Stimulated activated CD8-positive, alpha-beta memory T cell treated with anti-CD3 and anti-CD28 coated beads, Interleukin-12 subunit alpha, Interleukin-12 subunit beta, amount 100 ng/mL, for 1 hour (primary cell): ENCODE results near the gene ABTB2.
"Not testable (repeated sequence)": the region's sequence is repeated elsewhere in the genome, so short reads cannot be mapped to it uniquely, and the experiment has no call there.

ENCODE experiments used
- DNase-seq: peaks from one replicate; pipeline ENCODE4 v3.0.0-alpha.2; 2020; ENCODE audit warnings: low read depth

ABTB2 gene

DNA sequence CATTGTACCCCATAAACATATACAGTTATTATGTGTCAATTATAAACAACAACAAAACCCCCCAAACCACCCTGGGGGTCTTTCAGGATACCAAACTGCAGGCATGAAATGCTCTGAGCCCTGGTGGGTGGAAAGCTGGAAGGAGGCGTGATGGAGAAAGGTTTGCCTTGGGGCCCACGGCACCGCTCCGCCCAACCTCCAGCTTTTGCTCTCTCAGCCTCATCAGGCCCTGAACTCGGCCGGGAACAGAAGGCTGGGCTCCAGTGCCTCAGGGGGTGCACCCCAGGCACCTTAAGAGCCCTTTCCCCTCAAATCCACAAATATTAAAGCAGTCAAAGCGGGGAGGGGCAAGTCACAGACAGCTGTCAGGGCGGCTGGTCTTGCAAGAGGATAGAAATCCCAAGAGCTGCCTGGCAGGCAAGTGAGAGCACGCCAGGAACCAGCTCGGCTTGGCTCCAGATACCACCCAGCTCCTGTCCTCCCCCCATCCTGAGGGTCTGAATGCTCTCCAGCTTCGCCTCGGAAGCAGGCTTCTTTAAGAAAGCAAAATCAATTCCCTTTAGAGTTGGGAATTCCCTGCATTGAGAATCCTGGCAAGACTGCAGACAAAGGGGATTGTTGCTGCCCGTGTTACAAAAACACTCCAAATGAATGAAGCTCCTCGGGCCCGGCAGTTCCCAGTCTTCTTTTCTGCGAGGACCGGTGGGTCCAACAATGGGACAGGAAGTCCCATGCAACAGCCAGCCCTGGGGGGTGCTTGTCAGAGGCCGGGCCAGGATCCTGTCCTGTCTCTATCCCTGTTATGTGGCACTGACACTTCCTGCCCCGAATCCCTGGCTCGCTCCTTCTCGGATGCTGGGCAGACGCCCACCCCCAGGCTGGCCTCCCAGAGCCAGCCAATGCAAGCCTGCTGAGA, 171.6 kb downstream of the ABTB2 start:
- DNase-seq = no peak

GRCh38 chr11:34184505-34185015, 173.2 kb downstream of the ABTB2 start:
- no peak for DNase-seq

- no peak for DNase-seq
Observed at GRCh38 chr11:34183848-34184391, 173.9 kb downstream of the ABTB2 start.

DNA sequence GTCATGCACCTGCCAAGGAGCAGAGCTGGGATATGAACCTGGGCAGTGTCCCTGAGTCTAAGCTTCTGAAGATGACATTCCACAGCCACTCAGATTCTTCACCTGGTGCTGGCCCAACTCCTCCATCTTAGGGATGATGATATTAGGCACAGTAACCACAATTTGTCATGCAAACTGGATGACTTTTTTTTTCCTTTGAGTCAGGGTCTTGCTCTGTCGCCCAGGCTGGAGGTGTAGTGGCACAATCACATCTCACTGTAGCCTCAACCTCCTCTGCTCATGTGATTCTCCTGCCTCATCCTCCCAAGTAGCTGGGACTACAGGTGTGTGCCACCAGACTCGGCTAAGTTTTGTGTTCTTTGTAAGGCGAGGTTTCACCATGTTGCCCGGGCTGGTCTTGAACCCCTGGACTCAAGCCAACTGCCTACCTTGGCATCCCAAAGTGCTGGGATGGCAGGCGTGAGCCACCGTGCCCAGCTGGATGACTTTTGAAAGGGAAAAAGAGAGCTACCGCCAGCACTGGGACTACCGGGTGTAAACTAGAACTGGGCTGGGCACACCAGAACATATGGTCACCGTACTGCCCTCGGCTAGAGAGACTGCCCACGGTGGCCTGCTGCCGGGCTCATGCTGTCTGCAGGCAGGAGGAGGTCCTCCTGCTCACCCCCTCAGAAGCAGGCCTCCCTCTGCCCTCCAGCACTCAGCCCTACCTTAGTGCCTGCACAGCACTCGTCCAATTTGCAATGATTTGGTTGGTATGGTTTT, 174.7 kb downstream of the ABTB2 start:
- no peak for DNase-seq

DNA sequence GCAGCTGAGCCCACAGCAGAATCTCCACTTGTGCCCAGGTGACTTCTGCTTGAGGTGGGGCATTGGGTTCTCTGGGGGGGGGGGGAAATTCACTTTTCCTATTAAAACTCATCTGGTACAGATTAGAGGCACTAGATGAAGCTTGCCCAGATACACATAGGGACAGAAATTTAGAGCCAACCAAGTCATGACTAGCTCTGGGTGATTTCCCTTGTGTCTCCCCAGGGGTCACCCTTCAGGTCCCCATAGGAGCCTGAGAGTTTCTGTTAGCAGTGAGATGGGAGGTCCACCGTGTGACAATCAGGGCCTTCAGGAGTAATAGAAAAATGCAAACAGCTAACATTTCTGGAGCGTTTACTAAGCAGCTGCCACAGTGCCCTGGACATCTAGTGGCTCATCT, 175.4 kb downstream of the ABTB2 start:
- no peak for DNase-seq

- no peak for DNase-seq
Observed at GRCh38 chr11:34181856-34182405, 175.9 kb downstream of the ABTB2 start.

GRCh38 chr11:34181251-34181650, 176.6 kb downstream of the ABTB2 start:
- no peak for DNase-seq

DNA sequence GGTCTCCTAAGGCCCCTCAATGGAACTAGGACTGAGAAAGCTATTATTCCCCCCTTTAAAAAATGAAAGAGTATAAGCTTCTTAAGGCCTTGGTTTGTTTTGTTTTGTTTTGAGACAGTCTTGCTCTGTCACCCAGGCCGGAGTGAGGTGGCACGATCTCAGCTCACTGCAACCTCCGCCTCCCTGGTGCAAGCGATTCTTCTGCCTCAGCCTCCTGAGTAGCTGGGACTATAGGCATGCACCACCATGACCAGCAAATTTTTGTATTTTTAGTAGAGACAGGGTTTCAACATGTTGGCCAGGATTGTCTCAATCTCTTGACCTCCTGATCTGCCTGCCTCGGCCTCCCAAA, 177.0 kb downstream of the ABTB2 start:
- DNase-seq = not testable (repeated sequence)

GRCh38 chr11:34180040-34180813, 177.6 kb downstream of the ABTB2 start:
- no peak for DNase-seq

GRCh38 chr11:34179026-34179675, 178.7 kb downstream of the ABTB2 start:
- no peak for DNase-seq

GRCh38 chr11:34178209-34178821, 179.5 kb downstream of the ABTB2 start:
- DNase-seq = no peak

DNA sequence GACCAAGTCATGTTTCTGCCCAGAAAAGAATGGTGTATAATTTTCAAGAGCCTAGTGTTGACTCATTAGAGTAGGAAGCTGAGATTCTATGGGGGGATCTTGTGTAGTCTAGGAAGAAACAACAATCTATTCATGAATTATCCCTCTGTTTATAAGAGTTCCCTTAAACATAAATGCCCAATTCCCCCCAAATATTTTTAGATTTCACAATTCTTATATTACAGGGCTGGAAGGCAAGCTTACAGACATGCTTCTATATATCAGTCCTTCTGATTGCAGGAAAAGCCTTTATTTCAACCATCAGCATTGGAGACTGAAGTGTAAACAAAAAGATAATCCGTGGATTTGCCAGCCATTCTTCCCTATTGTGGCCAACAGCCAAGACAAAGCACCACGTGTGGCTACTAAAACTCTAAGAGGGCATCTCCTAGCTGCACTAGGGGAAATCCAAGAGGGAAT, 181.0 kb downstream of the ABTB2 start:
- no peak for DNase-seq

DNA sequence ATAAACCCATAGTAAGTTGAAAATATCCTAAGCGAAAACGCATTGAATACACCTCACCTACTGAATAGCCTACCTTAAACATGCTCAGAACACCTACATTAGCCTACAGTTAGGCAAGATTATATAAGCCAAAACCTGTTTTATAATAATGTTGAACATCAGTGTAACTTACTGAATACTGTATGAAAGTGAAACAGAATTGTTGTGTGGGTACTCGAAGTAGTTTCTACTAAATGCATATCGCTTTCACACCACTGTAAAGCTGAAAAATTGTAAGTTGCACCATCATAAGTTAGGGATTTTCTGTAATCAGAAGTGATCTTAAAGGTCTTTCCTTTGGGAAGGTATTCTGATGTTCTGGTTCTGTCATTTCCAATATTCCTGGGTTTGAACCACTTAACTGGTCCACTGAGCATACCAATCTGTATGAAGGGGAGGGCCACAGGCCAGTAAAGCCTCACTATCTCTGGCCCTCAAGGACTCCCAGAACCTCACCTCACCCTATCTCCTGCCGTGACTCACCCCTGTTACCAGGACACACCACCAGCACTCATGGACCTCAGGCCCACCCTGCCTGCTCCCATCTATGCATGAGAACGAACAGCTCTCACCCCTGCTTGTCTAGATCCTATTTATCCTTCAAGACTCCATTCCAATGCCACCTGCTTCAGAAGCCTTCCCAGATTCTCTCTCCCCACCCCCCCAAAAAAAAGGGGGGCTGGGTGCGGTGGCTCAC, 182.4 kb downstream of the ABTB2 start:
- DNase-seq = no peak

- DNase-seq = peak; percentile 65
Observed at GRCh38 chr11:34174412-34175041, 183.3 kb downstream of the ABTB2 start.

DNA sequence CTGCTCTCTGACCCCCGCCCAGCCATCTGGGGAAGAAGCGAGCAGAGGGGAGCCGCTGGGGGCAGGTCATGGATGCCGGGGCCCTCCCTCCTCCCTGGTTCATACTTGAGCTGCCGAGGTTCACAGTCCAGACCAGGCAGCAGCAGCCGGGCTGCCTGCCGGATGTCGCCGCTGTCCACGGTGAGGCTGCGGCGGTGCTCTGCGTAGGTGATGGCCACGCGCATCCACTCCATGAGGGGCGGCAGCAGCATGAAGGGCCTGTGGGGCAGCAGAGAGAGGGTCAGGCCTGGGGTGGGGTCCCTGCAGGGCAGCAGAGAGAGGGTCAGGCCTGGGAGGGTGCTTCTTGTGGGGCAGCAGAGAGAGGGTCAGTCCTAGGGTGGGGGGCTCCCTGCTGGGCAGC, 184.8 kb downstream of the ABTB2 start:
- no peak for DNase-seq

DNA sequence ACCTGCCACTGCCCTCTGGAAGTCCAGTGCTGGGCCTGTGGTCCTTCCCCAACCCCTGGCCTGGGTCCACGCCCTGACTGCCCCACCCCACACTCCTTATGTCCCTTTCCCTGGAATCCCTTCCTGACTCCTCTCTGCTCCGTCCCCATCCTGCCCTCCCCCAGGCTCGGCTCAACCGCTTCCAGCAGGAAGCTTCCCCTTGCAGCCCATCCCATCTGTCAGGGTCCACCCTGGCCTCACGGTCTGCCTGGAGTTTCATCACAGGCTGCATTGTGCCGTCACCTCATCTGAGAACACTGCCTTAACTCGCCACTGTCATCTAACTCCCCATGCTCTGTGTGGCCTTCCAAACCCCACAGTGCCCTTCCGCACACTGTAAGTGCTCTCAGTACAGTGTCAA, 188.1 kb downstream of the ABTB2 start:
- no peak for DNase-seq

- no peak for DNase-seq
Observed at GRCh38 chr11:34168642-34169420, 189.0 kb downstream of the ABTB2 start.

DNA sequence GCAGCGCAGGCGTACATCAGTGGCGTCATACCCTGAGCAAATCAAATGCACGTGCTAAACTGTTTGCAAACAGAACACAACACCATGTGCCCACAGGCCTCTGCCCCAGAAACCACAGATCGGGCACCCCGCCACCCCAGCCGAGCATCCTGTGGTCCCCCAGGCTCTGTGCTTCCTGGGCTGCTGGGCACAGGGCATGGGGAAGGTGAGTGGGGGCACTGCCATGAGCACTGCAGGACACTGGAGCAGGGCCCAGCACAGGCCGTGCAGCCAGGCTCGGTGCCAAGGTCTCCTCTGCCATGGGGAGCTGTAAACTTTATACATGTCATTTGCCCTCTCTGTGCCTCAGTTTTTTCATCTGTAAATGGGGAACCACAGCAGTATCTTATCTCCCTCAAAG, 189.8 kb downstream of the ABTB2 start:
- DNase-seq = no peak
